ENCODE measurements around the gene GLS.
"Not testable (repeated sequence)": the region's sequence is repeated elsewhere in the genome, so short reads cannot be mapped to it uniquely, and the experiment has no call there.

Gene GLS

GRCh38 chr2:190885844-190886243, 5.2 kb downstream of the GLS start:
- DNase-seq (ENCODE audit: low read depth) = not testable (repeated sequence)

GRCh38 chr2:190887089-190887488, 6.5 kb downstream of the GLS start:
- no peak for DNase-seq (ENCODE audit: low read depth)

GRCh38 chr2:190888449-190888848, 7.8 kb downstream of the GLS start:
- DNase-seq (ENCODE audit: low read depth) = no peak

- no peak for DNase-seq (ENCODE audit: low read depth)
Observed at GRCh38 chr2:190889175-190889943, 8.7 kb downstream of the GLS start.

- DNase-seq (ENCODE audit: low read depth) = no peak
Observed at GRCh38 chr2:190891372-190891771, 10.8 kb downstream of the GLS start.

GRCh38 chr2:190891889-190892288, 11.3 kb downstream of the GLS start:
- no peak for DNase-seq (ENCODE audit: low read depth)

- DNase-seq (ENCODE audit: low read depth) = no peak
Observed at GRCh38 chr2:190893157-190893556, 12.5 kb downstream of the GLS start.

GRCh38 chr2:190896477-190896876, 15.9 kb downstream of the GLS start:
- DNase-seq (ENCODE audit: low read depth) = no peak

- no peak for DNase-seq (ENCODE audit: low read depth)
Observed at GRCh38 chr2:190903693-190904450, 23.3 kb downstream of the GLS start.

- DNase-seq (ENCODE audit: low read depth) = no peak
Observed at GRCh38 chr2:190904640-190905261, 24.1 kb downstream of the GLS start.

GRCh38 chr2:190908532-190908931, 27.9 kb downstream of the GLS start:
- no peak for DNase-seq (ENCODE audit: low read depth)

GRCh38 chr2:190909680-190910079, 29.1 kb downstream of the GLS start:
- no peak for DNase-seq (ENCODE audit: low read depth)

- no peak for DNase-seq (ENCODE audit: low read depth)
Observed at GRCh38 chr2:190910341-190911136, 29.9 kb downstream of the GLS start.

GRCh38 chr2:190911813-190912212, 31.2 kb downstream of the GLS start:
- DNase-seq (ENCODE audit: low read depth) = no peak

- no peak for DNase-seq (ENCODE audit: low read depth)
Observed at GRCh38 chr2:190912726-190913125, 32.1 kb downstream of the GLS start.

- no peak for DNase-seq (ENCODE audit: low read depth)
Observed at GRCh38 chr2:190913725-190914124, 33.1 kb downstream of the GLS start.

- DNase-seq (ENCODE audit: low read depth) = no peak
Observed at GRCh38 chr2:190916829-190917228, 36.2 kb downstream of the GLS start.

GRCh38 chr2:190920085-190920484, 39.5 kb downstream of the GLS start:
- no peak for DNase-seq (ENCODE audit: low read depth)

- DNase-seq (ENCODE audit: low read depth) = no peak
Observed at GRCh38 chr2:190922376-190922775, 41.8 kb downstream of the GLS start.

GRCh38 chr2:190927301-190927700, 46.7 kb downstream of the GLS start:
- DNase-seq (ENCODE audit: low read depth) = no peak

- DNase-seq (ENCODE audit: low read depth) = no peak
Observed at GRCh38 chr2:190929919-190930318, 49.3 kb downstream of the GLS start.

GRCh38 chr2:190930411-190930810, 49.8 kb downstream of the GLS start:
- no peak for DNase-seq (ENCODE audit: low read depth)

All from stimulated activated CD8-positive, alpha-beta memory T cell treated with anti-CD3 and anti-CD28 coated beads, Interleukin-15, amount 100 ng/mL, for 1 hour (primary cell).